HL-60 (cell line): ENCODE results near the gene NPAS4.

ENCODE experiments used
- DNase-seq, 2 experiments: peaks; one replicate each; pipeline ENCODE4 v3.0.0-alpha.2; 2010 to 2020; ENCODE audit warnings: low read depth in 1 of 2, low spot score in 1 of 2
- H3K27ac ChIP-seq: fragments of 250-450 bp; sonication (Bioruptor Pico); replicated peaks from 2 replicates; pipeline ENCODE4 v1.5.1; 2020; ENCODE audit warnings: mild to moderate bottlenecking, moderate library complexity
- H3K27me3 ChIP-seq: fragments of 250-450 bp; sonication (Bioruptor Pico); 2 replicates; pipeline ENCODE4 v1.5.1; 2021; ENCODE audit warnings: mild to moderate bottlenecking, moderate library complexity; ENCODE audit not compliant: insufficient read depth, poor library complexity, severe bottlenecking
- H3K4me3 ChIP-seq: replicated peaks from 2 replicates; pipeline ENCODE4 v1.5.1; 2011; ENCODE audit warnings: mild to moderate bottlenecking, control low read depth, low read length; ENCODE audit not compliant: insufficient read depth
- CTCF ChIP-seq: IDR thresholded peaks from one replicate; pipeline ENCODE4 v1.5.1; 2011; ENCODE audit warnings: low read length, control low read depth, inconsistent platforms; ENCODE audit not compliant: insufficient read depth
- GABPA ChIP-seq: IDR thresholded peaks from 2 replicates; pipeline ENCODE4 v1.6.1; 2012; ENCODE audit warnings: low read depth
- POLR2AphosphoS5 ChIP-seq: IDR thresholded peaks from 2 replicates; pipeline ENCODE4 v1.6.1; 2012; ENCODE audit warnings: low read depth
- SPI1 ChIP-seq: IDR thresholded peaks from 2 replicates; pipeline ENCODE4 v1.6.1; 2012; ENCODE audit warnings: low read depth, mild to moderate bottlenecking, borderline replicate concordance
- TF ChIP-seq, protein P1 (sequence below): IDR thresholded peaks from 2 replicates; pipeline ENCODE4 v1.6.1; 2012; ENCODE audit warnings: low read depth; ENCODE audit not compliant: insufficient replicate concordance

NPAS4 gene

DNA sequence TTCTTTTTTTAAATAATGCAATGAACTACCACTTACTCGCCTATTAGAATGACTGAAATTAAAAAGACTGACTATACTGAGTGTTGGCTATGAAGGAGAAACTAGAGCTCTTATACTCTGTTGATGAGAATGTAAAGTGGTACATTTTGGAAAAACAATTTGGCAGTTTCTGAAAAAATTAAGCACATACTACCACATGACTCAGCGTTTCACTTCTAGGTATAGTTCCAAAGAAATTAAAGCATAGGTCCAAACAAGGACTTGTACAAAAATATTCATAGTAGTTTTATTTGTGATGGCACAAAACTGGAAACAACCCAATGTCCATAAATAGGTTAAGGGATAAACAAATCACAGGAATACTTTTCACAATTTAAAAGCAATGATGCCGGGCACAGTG, 26.9 kb upstream of the NPAS4 start:
- DNase-seq: no peak
- Histone ChIP-seq H3K27me3 (peaks cover 2% of the 10 kb centered on the region), H3K27ac (no peak overlapping the region), H3K4me3 (no peak overlapping the region)
- TF ChIP-seq GABPA: no peak
- no peak for TF ChIP-seq POLR2AphosphoS5
- TF ChIP-seq, protein P1, sequence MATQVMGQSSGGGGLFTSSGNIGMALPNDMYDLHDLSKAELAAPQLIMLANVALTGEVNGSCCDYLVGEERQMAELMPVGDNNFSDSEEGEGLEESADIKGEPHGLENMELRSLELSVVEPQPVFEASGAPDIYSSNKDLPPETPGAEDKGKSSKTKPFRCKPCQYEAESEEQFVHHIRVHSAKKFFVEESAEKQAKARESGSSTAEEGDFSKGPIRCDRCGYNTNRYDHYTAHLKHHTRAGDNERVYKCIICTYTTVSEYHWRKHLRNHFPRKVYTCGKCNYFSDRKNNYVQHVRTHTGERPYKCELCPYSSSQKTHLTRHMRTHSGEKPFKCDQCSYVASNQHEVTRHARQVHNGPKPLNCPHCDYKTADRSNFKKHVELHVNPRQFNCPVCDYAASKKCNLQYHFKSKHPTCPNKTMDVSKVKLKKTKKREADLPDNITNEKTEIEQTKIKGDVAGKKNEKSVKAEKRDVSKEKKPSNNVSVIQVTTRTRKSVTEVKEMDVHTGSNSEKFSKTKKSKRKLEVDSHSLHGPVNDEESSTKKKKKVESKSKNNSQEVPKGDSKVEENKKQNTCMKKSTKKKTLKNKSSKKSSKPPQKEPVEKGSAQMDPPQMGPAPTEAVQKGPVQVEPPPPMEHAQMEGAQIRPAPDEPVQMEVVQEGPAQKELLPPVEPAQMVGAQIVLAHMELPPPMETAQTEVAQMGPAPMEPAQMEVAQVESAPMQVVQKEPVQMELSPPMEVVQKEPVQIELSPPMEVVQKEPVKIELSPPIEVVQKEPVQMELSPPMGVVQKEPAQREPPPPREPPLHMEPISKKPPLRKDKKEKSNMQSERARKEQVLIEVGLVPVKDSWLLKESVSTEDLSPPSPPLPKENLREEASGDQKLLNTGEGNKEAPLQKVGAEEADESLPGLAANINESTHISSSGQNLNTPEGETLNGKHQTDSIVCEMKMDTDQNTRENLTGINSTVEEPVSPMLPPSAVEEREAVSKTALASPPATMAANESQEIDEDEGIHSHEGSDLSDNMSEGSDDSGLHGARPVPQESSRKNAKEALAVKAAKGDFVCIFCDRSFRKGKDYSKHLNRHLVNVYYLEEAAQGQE: no peak
- no peak for TF ChIP-seq SPI1
- TF ChIP-seq CTCF: no peak

- Histone ChIP-seq H3K27ac (no peak overlapping the region), H3K4me3 (no peak overlapping the region), H3K27me3 (no peaks in the 10 kb centered on the region)
- no peak for TF ChIP-seq POLR2AphosphoS5
- DNase-seq: no peak
These were observed 13.2 kb upstream of the NPAS4 start for GRCh38 chr11:66407651-66408050.

- no peak overlapping the region for H3K27ac ChIP-seq
- TF ChIP-seq GABPA (no peak), CTCF (peak; percentile 96), SPI1 (peak; percentile 35; the same call in 1 of the 2 replicates), POLR2AphosphoS5 (no peak)
- TF ChIP-seq, protein P1: peak; percentile 22
- peak overlapping the region; percentile 41 for H3K4me3 ChIP-seq
- no peaks in the 10 kb centered on the region for H3K27me3 ChIP-seq
- DNase-seq: peak; percentile 83
These were observed 12.2 kb upstream of the NPAS4 start for GRCh38 chr11:66408488-66409214.

- Histone ChIP-seq H3K27ac (no peak overlapping the region), H3K27me3 (no peaks in the 10 kb centered on the region), H3K4me3 (peak overlapping the region; percentile 41; the same call in 1 of the 2 replicates)
- DNase-seq: no peak
- TF ChIP-seq CTCF (no peak), GABPA (no peak), POLR2AphosphoS5 (no peak), SPI1 (no peak)
- TF ChIP-seq, protein P1: no peak
These were observed 11.6 kb upstream of the NPAS4 start for GRCh38 chr11:66409226-66409625.
